ENCODE measurements around the gene HMCN2. TPM values are rescaled to one million over a fixed set of nuclear protein-coding genes. Genes with fewer than 3 reads are reported as not detected.

HMCN2 gene
- total and polyA plus RNA-seq, 9 donors: 0.12 to 4.2 (median 0.98) TPM

DNA sequence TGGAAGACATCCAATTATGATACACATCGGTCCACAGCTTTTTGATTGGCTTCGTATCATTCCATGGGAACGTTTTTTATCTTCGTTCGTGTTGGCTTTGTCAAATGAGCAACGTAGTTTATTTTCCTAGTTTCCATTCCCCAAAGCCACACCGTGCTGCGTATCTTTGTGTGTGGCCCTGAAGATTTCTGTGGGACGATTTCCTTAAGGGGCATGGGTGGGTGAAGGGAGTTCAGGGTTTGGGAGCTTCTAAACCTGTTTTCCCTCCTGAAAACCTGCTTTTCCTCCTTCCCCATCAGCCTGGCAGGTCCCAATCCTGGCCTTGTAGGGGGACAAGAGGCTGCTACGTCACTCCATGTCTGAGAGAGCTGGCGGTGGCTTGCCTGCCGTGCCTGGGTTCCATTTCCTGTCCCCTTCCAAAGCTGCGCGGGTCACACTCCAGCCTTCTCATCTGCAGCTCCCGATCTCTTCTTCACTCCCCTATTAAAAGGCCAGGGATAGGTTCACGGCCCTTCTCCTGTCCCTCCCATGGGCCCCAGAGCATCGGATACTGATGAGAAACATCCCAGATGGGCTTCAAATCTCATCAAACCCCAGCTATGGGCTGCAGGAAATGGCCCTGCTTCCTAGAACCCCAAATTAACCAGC, 155.7 kb downstream of the HMCN2 start:
- TF ChIP-seq POLR2A (IDR thresholded peaks at IDR 0.05) (no peak), EP300 (IDR thresholded peaks at IDR 0.05) (no peak)
- TF ChIP-seq, protein P1, sequence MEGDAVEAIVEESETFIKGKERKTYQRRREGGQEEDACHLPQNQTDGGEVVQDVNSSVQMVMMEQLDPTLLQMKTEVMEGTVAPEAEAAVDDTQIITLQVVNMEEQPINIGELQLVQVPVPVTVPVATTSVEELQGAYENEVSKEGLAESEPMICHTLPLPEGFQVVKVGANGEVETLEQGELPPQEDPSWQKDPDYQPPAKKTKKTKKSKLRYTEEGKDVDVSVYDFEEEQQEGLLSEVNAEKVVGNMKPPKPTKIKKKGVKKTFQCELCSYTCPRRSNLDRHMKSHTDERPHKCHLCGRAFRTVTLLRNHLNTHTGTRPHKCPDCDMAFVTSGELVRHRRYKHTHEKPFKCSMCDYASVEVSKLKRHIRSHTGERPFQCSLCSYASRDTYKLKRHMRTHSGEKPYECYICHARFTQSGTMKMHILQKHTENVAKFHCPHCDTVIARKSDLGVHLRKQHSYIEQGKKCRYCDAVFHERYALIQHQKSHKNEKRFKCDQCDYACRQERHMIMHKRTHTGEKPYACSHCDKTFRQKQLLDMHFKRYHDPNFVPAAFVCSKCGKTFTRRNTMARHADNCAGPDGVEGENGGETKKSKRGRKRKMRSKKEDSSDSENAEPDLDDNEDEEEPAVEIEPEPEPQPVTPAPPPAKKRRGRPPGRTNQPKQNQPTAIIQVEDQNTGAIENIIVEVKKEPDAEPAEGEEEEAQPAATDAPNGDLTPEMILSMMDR (IDR thresholded peaks at IDR 0.05): no peak
- no peaks in the 10 kb centered on the region for H3K27me3 ChIP-seq
- 62 to 76% (median 72%) methylated on average over 17 of the region's 17 CpGs for WGBS, 3 donors
- intact Hi-C loops (cut with DNase I): no loop called here
- H3K4me1 ChIP-seq (ENCODE audit: insufficient read depth): no peaks in the 10 kb centered on the region
- DNase-seq: no peak
- no peaks in the 10 kb centered on the region for H3K9me3 ChIP-seq
- no peaks in the 10 kb centered on the region for H3K36me3 ChIP-seq
- no peak overlapping the region for H3K27ac ChIP-seq
- H3K4me3 ChIP-seq: no peak overlapping the region

DNA sequence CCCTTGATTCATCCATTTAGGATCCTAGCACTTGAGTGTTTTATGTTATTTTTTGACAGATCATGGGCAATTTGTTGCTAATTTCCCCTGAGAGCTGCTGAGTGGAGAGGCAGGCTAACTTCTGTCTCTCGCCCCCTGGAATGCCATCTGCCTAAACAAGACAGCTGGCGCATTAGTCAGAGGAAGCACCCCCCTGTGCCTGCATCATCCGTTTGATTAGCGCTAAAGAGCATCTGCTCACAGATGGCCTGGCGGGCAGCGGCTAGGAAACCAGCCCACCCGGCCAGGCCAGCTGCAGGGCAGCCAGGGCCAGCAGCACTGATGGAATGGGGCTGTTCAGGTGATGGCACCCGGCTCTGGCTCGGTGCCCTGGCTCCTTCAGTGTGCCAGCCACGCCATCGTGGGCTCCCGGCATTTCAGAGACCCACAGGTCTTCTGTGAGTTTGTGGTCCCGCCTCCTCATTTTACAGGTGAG, 156.3 kb downstream of the HMCN2 start:
- no peak overlapping the region for H3K4me3 ChIP-seq
- no peak overlapping the region for H3K27ac ChIP-seq
- intact Hi-C loops (cut with DNase I): no loop called here
- DNase-seq: no peak
- TF ChIP-seq EP300 (IDR thresholded peaks at IDR 0.05) (no peak), POLR2A (IDR thresholded peaks at IDR 0.05) (no peak)
- TF ChIP-seq, protein P1 (IDR thresholded peaks at IDR 0.05): no peak
- whole genome bisulfite sequencing, 3 donors: 40 to 63% (median 58%) methylated on average over 13 of the region's 13 CpGs
- H3K9me3 ChIP-seq: no peaks in the 10 kb centered on the region
- no peaks in the 10 kb centered on the region for H3K36me3 ChIP-seq
- no peaks in the 10 kb centered on the region for H3K4me1 ChIP-seq (ENCODE audit: insufficient read depth)
- no peaks in the 10 kb centered on the region for H3K27me3 ChIP-seq

DNA sequence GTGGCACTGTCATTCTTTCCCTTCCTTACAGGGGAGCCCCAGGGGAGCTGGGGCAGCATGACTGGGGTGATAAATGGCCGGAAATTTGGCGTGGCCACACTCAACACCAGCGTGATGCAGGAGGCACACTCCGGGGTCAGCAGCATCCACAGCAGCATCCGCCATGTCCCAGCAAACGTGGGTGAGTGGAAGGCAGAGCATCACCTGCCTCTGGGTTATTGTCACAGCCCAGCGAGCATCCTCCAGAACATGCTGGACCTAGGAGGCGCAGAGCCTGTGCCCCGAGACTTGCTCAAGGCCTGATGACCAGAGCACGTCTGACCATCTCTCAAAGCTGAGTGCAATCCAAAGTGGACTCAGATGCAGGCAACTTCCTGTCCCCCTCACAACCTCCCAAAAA, 157.0 kb downstream of the HMCN2 start:
- WGBS, 3 donors: 84 to 87% (median 84%) methylated on average over 10 of the region's 10 CpGs
- no peaks in the 10 kb centered on the region for H3K4me1 ChIP-seq (ENCODE audit: insufficient read depth)
- TF ChIP-seq POLR2A (IDR thresholded peaks at IDR 0.05): no peak
- TF ChIP-seq, protein P1 (IDR thresholded peaks at IDR 0.05): no peak
- no peak for TF ChIP-seq EP300 (IDR thresholded peaks at IDR 0.05)
- intact Hi-C loops (cut with DNase I): no loop called here
- H3K4me3 ChIP-seq: no peak overlapping the region
- no peaks in the 10 kb centered on the region for H3K27me3 ChIP-seq
- H3K9me3 ChIP-seq: no peaks in the 10 kb centered on the region
- H3K27ac ChIP-seq: no peak overlapping the region
- no peak for DNase-seq
- no peaks in the 10 kb centered on the region for H3K36me3 ChIP-seq

DNA sequence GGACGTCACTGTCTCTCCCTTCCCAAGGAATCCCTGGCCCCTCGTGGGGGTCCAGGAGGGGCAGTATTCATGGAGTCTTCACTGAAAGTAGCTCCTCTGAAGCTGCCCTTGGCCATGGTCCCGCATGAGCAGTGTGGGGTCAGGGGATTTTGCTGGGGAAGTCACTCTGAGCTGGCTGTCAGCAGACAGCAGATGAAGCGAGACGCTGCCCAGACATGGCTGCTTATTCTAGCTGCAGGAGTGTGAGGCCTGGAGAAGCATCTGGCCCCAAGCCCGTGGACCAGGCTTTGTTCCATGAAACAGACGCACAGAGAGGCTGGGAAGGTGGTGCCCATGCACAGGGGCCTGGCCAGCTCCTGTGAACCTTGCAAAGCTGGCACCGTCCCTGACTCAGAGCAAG, 157.7 kb downstream of the HMCN2 start:
- 50 to 59% (median 51%) methylated on average over 8 of the region's 8 CpGs for WGBS, 3 donors
- H3K4me3 ChIP-seq: no peak overlapping the region
- no peaks in the 10 kb centered on the region for H3K36me3 ChIP-seq
- H3K9me3 ChIP-seq: no peaks in the 10 kb centered on the region
- H3K27me3 ChIP-seq: no peaks in the 10 kb centered on the region
- H3K4me1 ChIP-seq (ENCODE audit: insufficient read depth): no peaks in the 10 kb centered on the region
- no peak overlapping the region for H3K27ac ChIP-seq
- TF ChIP-seq EP300 (IDR thresholded peaks at IDR 0.05): no peak
- TF ChIP-seq POLR2A (IDR thresholded peaks at IDR 0.05): no peak
- TF ChIP-seq, protein P1 (IDR thresholded peaks at IDR 0.05): no peak
- intact Hi-C loops (cut with DNase I): no loop called here
- DNase-seq: no peak

All from ovary (tissue), 9 donors.